Uterus (tissue), 4 donors: ENCODE measurements around the gene ARID4B. TPM values are rescaled to one million over a fixed set of nuclear protein-coding genes. Genes with fewer than 3 reads are reported as not detected.
A peak's percentile ranks its signal among the peaks of the same experiment; 100 is the strongest.

Source experiments
- DNase-seq, 2 donors: peaks; one replicate each; pipeline ENCODE4 v3.0.0-alpha.2; 2019 to 2020
- H3K27ac ChIP-seq, 2 donors: fragments of 200-600 bp; sonication (generic); 1 replicate in 1 of 2; 2 replicates in 1 of 2; pipeline ENCODE4 v1.5.1; 2016 to 2018
- H3K27me3 ChIP-seq, 2 donors: fragments of 200-600 bp; sonication (generic); one replicate each; pipeline ENCODE4 v1.5.1; 2018 to 2019; ENCODE audit warnings: control low read depth in 1 of 2
- H3K36me3 ChIP-seq, 2 donors: fragments of 200-600 bp; sonication (generic); one replicate each; pipeline ENCODE4 v1.5.1; 2019; ENCODE audit warnings: control low read depth in 1 of 2
- H3K4me1 ChIP-seq, 2 donors: fragments of 200-600 bp; sonication (generic); one replicate each; pipeline ENCODE4 v1.5.1; 2018 to 2019; ENCODE audit warnings: control low read depth in 1 of 2
- H3K4me3 ChIP-seq, 2 donors: fragments of 200-600 bp; sonication (generic); 1 replicate in 1 of 2; 2 replicates in 1 of 2; pipeline ENCODE4 v1.5.1; 2018 to 2019; ENCODE audit warnings: mild to moderate bottlenecking in 1 of 2
- H3K9me3 ChIP-seq, 2 donors: fragments of 200-600 bp; sonication (generic); one replicate each; pipeline ENCODE4 v1.5.1; 2019; ENCODE audit warnings: control low read depth in 1 of 2
- POLR2A ChIP-seq, 2 donors: fragments of 450-650 bp; IDR thresholded peaks; one replicate each; pipeline ENCODE4 v1.6.1; 2016; ENCODE audit warnings: antibody characterized with exemption in 2 of 2, mild to moderate bottlenecking in 1 of 2, moderate library complexity in 1 of 2
- intact Hi-C: fragments of 100-400 bp; cut with DNase I; formaldehyde crosslinking; loops from one replicate; pipeline ENCODE4 v1.15.1; 2023; ENCODE audit warnings: low total_unique reads
- total RNA-seq, 4 donors: library from RNA; depleted of rRNA in 3 of 4; stranded (reverse); fragments of >200 nt in 3 of 4; gene quantifications; one replicate each; pipeline versions ENCODE4 v1.1.0 to v1.2.4, GENCODE V29; 2014 to 2023
- TF ChIP-seq, protein P1 (sequence below), 4 experiments: fragments of 200-600 bp in 2 of 4; fragments of 450-650 bp in 2 of 4; sonication (generic) in 2 of 4; IDR thresholded peaks; one replicate each; pipeline ENCODE4 v1.5.1; 2016 to 2019; ENCODE audit warnings: antibody characterized with exemption in 4 of 4, mild to moderate bottlenecking in 2 of 4, moderate library complexity in 1 of 4
- donor health status: DM: yes; HTN: yes; CAD: no.

ARID4B gene
- total RNA-seq, 4 donors from 2014 or later: 21.0 to 69.4 (median 50.4) TPM

DNA sequence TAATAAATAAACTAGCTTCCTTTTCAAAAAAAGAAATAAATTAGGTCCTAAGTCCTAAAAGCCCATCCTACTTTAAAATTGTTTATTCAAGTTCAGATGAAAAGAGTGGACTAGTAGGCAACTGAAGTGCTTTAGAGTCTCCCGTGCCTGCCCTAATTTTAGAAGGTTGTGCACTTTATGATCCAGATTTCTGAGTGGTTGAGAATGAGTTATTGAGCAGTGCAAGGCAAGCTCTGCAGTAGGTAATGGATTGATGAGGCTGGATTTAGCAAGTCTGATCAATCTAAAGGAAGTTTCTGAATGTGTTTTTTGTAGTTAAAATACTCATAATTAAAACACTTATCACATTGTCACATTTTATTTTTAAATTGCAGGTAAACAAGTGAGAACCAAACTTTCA lies 13.4 kb upstream of the ARID4B start:
- no peaks in the 10 kb centered on the region for H3K36me3 ChIP-seq
- no peak overlapping the region for H3K27ac ChIP-seq
- H3K4me3 ChIP-seq: no peak overlapping the region
- intact Hi-C loops: no loop called here
- H3K27me3 ChIP-seq: no peaks in the 10 kb centered on the region
- TF ChIP-seq, protein P1, sequence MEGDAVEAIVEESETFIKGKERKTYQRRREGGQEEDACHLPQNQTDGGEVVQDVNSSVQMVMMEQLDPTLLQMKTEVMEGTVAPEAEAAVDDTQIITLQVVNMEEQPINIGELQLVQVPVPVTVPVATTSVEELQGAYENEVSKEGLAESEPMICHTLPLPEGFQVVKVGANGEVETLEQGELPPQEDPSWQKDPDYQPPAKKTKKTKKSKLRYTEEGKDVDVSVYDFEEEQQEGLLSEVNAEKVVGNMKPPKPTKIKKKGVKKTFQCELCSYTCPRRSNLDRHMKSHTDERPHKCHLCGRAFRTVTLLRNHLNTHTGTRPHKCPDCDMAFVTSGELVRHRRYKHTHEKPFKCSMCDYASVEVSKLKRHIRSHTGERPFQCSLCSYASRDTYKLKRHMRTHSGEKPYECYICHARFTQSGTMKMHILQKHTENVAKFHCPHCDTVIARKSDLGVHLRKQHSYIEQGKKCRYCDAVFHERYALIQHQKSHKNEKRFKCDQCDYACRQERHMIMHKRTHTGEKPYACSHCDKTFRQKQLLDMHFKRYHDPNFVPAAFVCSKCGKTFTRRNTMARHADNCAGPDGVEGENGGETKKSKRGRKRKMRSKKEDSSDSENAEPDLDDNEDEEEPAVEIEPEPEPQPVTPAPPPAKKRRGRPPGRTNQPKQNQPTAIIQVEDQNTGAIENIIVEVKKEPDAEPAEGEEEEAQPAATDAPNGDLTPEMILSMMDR (IDR thresholded peaks at IDR 0.05): no peak
- no peak for TF ChIP-seq POLR2A (IDR thresholded peaks at IDR 0.05)
- DNase-seq: no peak
- no peaks in the 10 kb centered on the region for H3K9me3 ChIP-seq
- no peaks in the 10 kb centered on the region for H3K4me1 ChIP-seq

DNA sequence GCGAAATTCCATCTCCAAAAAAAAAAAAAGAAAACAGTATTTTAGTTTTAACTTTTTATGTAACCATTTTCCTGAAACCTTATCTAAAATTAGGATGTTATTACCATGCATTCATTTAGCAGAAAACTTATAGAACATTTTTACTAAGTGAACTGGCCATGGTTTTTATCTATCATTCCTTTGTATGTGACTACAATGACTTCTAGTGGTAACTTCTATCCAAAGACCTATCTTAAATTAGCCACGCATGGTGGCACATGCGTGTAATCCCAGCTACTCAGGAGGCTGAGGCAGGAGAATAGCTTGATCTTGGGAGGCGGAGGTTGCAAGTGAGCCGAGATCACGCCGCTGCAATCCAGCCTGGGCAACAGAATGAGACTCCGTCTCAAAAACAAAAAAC lies 11.8 kb upstream of the ARID4B start:
- TF ChIP-seq, protein P1 (IDR thresholded peaks at IDR 0.05): no peak
- TF ChIP-seq POLR2A (IDR thresholded peaks at IDR 0.05): no peak
- Histone ChIP-seq H3K27me3 (no peaks in the 10 kb centered on the region), H3K36me3 (no peaks in the 10 kb centered on the region), H3K9me3 (no peaks in the 10 kb centered on the region), H3K4me3 (no peak overlapping the region), H3K27ac (no peak overlapping the region), H3K4me1 (no peaks in the 10 kb centered on the region)
- intact Hi-C loops: no loop called here
- no peak for DNase-seq

DNA sequence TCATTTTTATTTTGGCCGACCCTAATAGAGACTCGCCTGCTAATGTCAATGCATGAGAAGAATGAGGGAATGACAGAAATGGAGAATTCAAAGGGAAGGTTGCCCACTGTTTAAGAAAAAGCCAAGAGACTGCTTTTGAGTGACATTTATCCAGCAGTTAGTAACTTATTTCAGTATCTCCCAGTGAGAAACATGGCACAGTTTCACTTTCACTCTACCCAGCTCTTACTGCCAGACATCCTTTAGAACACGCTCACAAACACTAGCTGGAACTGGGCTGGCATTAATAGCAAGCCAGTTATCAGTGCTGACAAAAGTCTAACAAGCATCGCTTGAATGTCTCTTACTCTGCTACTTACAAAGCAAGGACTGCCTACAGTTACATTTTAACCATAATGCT lies 8.9 kb upstream of the ARID4B start:
- no peak for DNase-seq
- no peaks in the 10 kb centered on the region for H3K4me1 ChIP-seq
- TF ChIP-seq POLR2A (IDR thresholded peaks at IDR 0.05): no peak
- TF ChIP-seq, protein P1 (IDR thresholded peaks at IDR 0.05): no peak
- intact Hi-C loops: no loop called here
- no peaks in the 10 kb centered on the region for H3K27me3 ChIP-seq
- H3K9me3 ChIP-seq: no peaks in the 10 kb centered on the region
- no peaks in the 10 kb centered on the region for H3K36me3 ChIP-seq
- no peak overlapping the region for H3K27ac ChIP-seq
- H3K4me3 ChIP-seq: no peak overlapping the region

DNA sequence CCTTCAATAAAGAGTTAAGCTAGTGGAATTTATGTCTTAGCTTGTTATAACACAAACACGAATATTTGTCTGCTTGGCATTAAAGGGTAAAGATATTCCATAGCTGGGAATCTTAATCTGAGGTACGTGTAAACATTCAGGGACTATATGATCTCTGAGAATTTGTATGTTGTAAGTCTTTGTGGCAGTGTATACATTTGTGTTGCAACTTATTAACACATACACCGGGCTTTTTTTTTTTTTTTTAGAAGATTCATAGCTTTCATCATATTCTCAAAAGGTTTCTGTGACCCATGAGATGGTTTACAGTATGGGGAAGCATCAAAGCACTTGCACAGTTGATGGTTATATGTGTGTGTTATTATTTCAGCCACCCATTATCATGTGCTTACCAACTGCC lies 3.4 kb upstream of the ARID4B start:
- peaks cover under 1 to 4% of the 10 kb centered on the region in 2 donors for H3K4me1 ChIP-seq
- no peak for DNase-seq
- H3K27ac ChIP-seq: no peak overlapping the region

DNA sequence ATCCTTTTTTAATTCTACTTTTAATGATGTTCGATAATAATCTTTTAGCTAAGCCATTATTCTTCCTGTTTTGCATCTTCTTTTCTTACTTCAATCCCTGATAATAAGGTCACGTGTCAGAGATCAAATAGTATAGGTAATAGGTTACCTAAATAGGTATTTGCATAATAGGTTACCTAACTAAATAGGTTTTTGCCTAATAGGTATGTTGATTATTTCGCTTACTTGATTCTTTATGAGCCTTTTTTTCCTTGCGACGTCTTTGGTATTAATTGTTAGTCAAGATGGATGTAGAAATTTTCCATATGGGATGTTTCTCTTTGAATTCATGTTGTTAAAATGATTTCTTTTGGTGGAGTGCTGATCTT lies 2.9 kb upstream of the ARID4B start:
- TF ChIP-seq, protein P1 (IDR thresholded peaks at IDR 0.05): no peak
- TF ChIP-seq POLR2A (IDR thresholded peaks at IDR 0.05): no peak
- intact Hi-C loops: no loop called here
- Histone ChIP-seq H3K9me3 (no peaks in the 10 kb centered on the region), H3K4me1 (peaks cover 4 to 5% of the 10 kb centered on the region in 2 donors), H3K27me3 (no peaks in the 10 kb centered on the region), H3K36me3 (no peaks in the 10 kb centered on the region), H3K4me3 (no peak overlapping the region), H3K27ac (peak overlapping the region in 1 of 2 donors; percentile 19)
- no peak for DNase-seq

More for the DNA sequence above, 3.4 kb upstream of the ARID4B start:
- intact Hi-C loops: no loop called here
- Histone ChIP-seq H3K36me3 (no peaks in the 10 kb centered on the region), H3K27me3 (no peaks in the 10 kb centered on the region), H3K9me3 (no peaks in the 10 kb centered on the region), H3K4me3 (no peak overlapping the region)
- no peak for TF ChIP-seq POLR2A (IDR thresholded peaks at IDR 0.05)
- TF ChIP-seq, protein P1 (IDR thresholded peaks at IDR 0.05): no peak
